ENCODE data around the gene TMEM203.

DNA sequence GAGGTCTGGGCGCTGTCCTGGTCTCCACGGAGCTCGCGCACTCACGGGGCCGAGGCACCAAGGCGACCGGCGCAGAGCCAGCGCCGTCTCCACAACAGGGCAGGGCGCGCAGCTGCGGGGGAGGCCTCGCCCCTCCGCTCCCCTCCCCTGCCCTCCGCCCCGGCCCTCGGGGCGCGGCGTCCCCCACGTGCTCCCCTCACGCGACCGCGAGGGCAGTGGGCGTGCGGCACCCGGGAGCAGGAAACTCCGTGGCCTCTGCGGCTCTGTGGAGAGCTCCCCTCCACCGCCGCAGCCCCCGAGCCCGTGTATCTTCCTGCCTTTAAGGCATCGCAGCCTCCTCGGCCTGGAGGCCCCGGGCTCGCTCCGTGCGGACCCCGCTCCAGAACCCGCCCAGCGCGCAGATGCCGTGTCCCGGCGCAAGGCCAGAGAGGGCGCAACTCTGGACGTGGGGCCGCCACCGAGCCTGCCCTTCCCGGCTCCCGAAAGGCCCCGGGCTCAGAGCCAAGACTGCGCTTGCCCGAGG lies 34.9 kb upstream of the TMEM203 start:
- TF ChIP-seq, protein P1, sequence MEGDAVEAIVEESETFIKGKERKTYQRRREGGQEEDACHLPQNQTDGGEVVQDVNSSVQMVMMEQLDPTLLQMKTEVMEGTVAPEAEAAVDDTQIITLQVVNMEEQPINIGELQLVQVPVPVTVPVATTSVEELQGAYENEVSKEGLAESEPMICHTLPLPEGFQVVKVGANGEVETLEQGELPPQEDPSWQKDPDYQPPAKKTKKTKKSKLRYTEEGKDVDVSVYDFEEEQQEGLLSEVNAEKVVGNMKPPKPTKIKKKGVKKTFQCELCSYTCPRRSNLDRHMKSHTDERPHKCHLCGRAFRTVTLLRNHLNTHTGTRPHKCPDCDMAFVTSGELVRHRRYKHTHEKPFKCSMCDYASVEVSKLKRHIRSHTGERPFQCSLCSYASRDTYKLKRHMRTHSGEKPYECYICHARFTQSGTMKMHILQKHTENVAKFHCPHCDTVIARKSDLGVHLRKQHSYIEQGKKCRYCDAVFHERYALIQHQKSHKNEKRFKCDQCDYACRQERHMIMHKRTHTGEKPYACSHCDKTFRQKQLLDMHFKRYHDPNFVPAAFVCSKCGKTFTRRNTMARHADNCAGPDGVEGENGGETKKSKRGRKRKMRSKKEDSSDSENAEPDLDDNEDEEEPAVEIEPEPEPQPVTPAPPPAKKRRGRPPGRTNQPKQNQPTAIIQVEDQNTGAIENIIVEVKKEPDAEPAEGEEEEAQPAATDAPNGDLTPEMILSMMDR (IDR thresholded peaks at IDR 0.05; ENCODE audit: low read depth, low read length) = no peak
- no peak for TF ChIP-seq EZH2phosphoT487 (IDR thresholded peaks at IDR 0.05; ENCODE audit: low read depth)

Measured in OCI-LY3 (cell line).